ENCODE results near the gene SOX9.

- no peak for TF ChIP-seq POLR2A (IDR thresholded peaks at IDR 0.05; ENCODE audit: low read length)
- TF ChIP-seq GATA1 (IDR thresholded peaks at IDR 0.05; ENCODE audit: low read depth, low read length) = no peak
Observed at GRCh38 chr17:72135546-72136325, 14.9 kb downstream of the SOX9 start.
